SKM-1 treated with dmso at 0.1 percent for 144 hours (cell line): ENCODE results near the gene ASNS.
A peak's percentile ranks its signal among the peaks of the same experiment; 100 is the strongest.

Experiments
- DNase-seq: peaks from one replicate; lab custom pipeline; 2025; ENCODE audit not compliant: unreplicated experiment; lab: John Stamatoyannopoulos, UW

Gene ASNS

GRCh38 chr7:97844036-97844435 is 28.2 kb downstream of the ASNS start:
- peak; percentile 14 for DNase-seq

GRCh38 chr7:97842772-97843345 is 29.3 kb downstream of the ASNS start:
- no peak for DNase-seq

GRCh38 chr7:97842006-97842405 is 30.2 kb downstream of the ASNS start:
- no peak for DNase-seq

- peak; percentile 45 for DNase-seq
Observed at GRCh38 chr7:97835296-97836138, 36.7 kb downstream of the ASNS start.

GRCh38 chr7:97819161-97819560 is 53.0 kb downstream of the ASNS start:
- DNase-seq: no peak

GRCh38 chr7:97818066-97818663 is 54.0 kb downstream of the ASNS start:
- DNase-seq: no peak
